ENCODE measurements around the gene SBF1. TPM values are rescaled to one million over a fixed set of nuclear protein-coding genes. Genes with fewer than 3 reads are reported as not detected.
A peak's percentile ranks its signal among the peaks of the same experiment; 100 is the strongest.

The SBF1 gene
- total and polyA plus RNA-seq, 2 of the 13 experiments (the other 11 are each of a cell fraction or from before 2014, with no cell fraction given): 31.7 to 40.9 TPM

DNA sequence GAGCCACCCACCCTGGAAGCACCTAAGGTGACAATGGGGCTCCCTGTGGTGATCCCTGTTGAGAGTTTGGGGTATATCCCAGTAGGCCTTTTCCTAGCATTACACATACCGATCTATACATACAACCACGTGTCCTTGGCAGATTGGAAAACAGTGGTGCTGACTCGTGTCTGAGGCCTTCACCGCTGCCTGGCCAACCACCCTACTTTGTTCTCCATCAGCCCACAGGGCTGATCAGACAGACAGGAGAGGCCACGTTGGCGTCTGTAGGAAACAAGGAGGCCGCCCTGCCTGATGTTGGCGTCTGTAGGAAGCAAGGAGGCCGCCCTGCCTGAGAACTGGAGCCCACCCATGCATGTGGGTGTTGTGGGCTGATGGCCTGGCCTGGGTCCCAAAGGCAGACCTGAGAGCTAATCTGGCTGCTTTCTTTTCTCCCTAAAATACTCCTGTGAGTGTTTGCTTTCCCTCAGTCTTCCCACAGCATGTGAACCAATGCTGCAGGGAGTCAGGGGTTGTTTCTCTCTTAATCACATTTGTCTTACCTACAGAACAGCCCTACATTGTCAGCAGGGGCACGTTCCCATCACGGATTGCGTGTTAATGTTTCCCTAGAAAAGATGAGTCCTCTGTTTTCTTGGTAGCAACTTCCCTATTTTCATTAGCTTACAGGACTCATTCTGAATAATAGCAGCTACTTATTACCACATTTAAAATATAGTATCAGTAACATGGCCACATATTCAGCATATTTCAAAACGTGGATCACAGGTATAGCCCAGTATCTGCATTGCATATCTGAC is 57.2 kb downstream of the SBF1 start:
- no peak for FAIRE-seq
- in situ Hi-C loops (cut with HindIII; ENCODE audit: extremely low pct_ligation_motif_present, low pct_unique_long_range_greater_than_20kb): no loop called here
- POLR2A ChIA-PET: no interaction called here
- TF ChIP-seq ARNT2 (CRISPR knock-in tag; IDR thresholded peaks at IDR 0.05; ENCODE audit: low read depth) (no peak), ZNF782 (CRISPR knock-in tag; IDR thresholded peaks at IDR 0.05; ENCODE audit: borderline replicate concordance) (no peak), KLF15 (CRISPR knock-in tag; IDR thresholded peaks at IDR 0.05; ENCODE audit: borderline replicate concordance) (no peak), HMGA1 (CRISPR knock-in tag; conservative IDR thresholded peaks at IDR 0.05) (no peak), RBM22 (optimal IDR thresholded peaks at IDR 0.05; ENCODE audit: low read length) (peak; percentile 23), NFKB2 (CRISPR knock-in tag; IDR thresholded peaks at IDR 0.05; ENCODE audit: borderline replicate concordance) (no peak), IRX3 (CRISPR knock-in tag; IDR thresholded peaks at IDR 0.05; ENCODE audit: borderline replicate concordance, low read depth) (no peak), AHR (CRISPR knock-in tag; IDR thresholded peaks at IDR 0.05) (no peak), IRF2 (CRISPR knock-in tag; IDR thresholded peaks at IDR 0.05) (no peak), ZNF790 (CRISPR knock-in tag; IDR thresholded peaks at IDR 0.05; ENCODE audit: borderline replicate concordance) (no peak), ZNF510 (CRISPR knock-in tag; IDR thresholded peaks at IDR 0.05; ENCODE audit: low read depth) (no peak), ZBTB20 (CRISPR knock-in tag; IDR thresholded peaks at IDR 0.05; ENCODE audit: borderline replicate concordance, low read depth) (no peak), ZBTB38 (CRISPR knock-in tag; IDR thresholded peaks at IDR 0.05) (0 out of 2 replicates have a peak, but pooled peaks have one; percentile 34), ZNF567 (CRISPR knock-in tag; IDR thresholded peaks at IDR 0.05; ENCODE audit: borderline replicate concordance) (no peak), RCOR2 (CRISPR knock-in tag; IDR thresholded peaks at IDR 0.05) (no peak), SATB2 (CRISPR knock-in tag; IDR thresholded peaks at IDR 0.05) (no peak), AGO2 (optimal IDR thresholded peaks at IDR 0.05; ENCODE audit: low read depth, low read length) (peak; percentile 44)
- TF ChIP-seq, protein P1, sequence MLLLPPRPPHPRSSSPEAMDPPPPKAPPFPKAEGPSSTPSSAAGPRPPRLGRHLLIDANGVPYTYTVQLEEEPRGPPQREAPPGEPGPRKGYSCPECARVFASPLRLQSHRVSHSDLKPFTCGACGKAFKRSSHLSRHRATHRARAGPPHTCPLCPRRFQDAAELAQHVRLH (CRISPR knock-in tag; IDR thresholded peaks at IDR 0.05; ENCODE audit: borderline replicate concordance, low read depth): no peak
- TF ChIP-seq, protein P2, sequence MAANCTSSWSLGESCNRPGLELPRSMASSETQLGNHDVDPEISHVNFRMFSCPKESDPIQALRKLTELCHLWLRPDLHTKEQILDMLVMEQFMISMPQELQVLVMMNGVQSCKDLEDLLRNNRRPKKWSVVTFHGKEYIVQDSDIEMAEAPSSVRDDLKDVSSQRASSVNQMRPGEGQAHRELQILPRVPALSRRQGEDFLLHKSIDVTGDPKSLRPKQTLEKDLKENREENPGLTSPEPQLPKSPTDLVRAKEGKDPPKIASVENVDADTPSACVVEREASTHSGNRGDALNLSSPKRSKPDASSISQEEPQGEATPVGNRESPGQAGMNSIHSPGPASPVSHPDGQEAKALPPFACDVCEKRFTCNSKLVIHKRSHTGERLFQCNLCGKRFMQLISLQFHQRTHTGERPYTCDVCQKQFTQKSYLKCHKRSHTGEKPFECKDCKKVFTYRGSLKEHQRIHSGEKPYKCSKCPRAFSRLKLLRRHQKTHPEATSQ (CRISPR knock-in tag; IDR thresholded peaks at IDR 0.05; ENCODE audit: borderline replicate concordance): no peak
- TF ChIP-seq, protein P3, sequence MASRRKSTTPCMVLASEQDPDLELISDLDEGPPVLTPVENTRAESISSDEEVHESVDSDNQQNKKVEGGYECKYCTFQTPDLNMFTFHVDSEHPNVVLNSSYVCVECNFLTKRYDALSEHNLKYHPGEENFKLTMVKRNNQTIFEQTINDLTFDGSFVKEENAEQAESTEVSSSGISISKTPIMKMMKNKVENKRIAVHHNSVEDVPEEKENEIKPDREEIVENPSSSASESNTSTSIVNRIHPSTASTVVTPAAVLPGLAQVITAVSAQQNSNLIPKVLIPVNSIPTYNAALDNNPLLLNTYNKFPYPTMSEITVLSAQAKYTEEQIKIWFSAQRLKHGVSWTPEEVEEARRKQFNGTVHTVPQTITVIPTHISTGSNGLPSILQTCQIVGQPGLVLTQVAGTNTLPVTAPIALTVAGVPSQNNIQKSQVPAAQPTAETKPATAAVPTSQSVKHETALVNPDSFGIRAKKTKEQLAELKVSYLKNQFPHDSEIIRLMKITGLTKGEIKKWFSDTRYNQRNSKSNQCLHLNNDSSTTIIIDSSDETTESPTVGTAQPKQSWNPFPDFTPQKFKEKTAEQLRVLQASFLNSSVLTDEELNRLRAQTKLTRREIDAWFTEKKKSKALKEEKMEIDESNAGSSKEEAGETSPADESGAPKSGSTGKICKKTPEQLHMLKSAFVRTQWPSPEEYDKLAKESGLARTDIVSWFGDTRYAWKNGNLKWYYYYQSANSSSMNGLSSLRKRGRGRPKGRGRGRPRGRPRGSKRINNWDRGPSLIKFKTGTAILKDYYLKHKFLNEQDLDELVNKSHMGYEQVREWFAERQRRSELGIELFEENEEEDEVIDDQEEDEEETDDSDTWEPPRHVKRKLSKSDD (CRISPR knock-in tag; IDR thresholded peaks at IDR 0.05; ENCODE audit: low read depth): no peak

More for the DNA sequence above, 57.2 kb downstream of the SBF1 start:
- H2AFZ ChIP-seq (ENCODE audit: low read length): no peak overlapping the region
- no peaks in the 10 kb centered on the region for H4K20me1 ChIP-seq (ENCODE audit: insufficient read depth, low read length)
- H3K9ac ChIP-seq (ENCODE audit: insufficient read depth, low read depth, low read length): no peak overlapping the region
- peaks cover 60 to 82% of the 10 kb centered on the region in 2 experiments for H3K36me3 ChIP-seq (replicated peaks in 1 of 2; ENCODE audit: control insufficient read depth in 1 of 2, insufficient read depth in 2 of 2, low read length in 2 of 2)
- H3K27me3 ChIP-seq (ENCODE audit: control insufficient read depth in 1 of 2, insufficient read depth in 2 of 2, low read length in 2 of 2): no peaks in the 10 kb centered on the region
- H3K4me2 ChIP-seq (ENCODE audit: low read depth, low read length): no peak overlapping the region
- no peak overlapping the region for H3K27ac ChIP-seq (ENCODE audit: extremely low read length, insufficient read depth, low read length)
- no peaks in the 10 kb centered on the region for H3K9me3 ChIP-seq (ENCODE audit: low read length)
- no peak for DNase-seq (ENCODE audit: low spot score)
- intact Hi-C loops (cut with micrococcal nuclease; ENCODE audit: unreplicated experiment): no loop called here
- no peaks in the 10 kb centered on the region for H3K4me1 ChIP-seq (ENCODE audit: insufficient read depth, low read length)
- no peaks in the 10 kb centered on the region for H3K79me2 ChIP-seq (ENCODE audit: insufficient read depth, low read length)
- WGBS (ENCODE audit: low lambda C conversion rate): 96% methylated on average over 10 of the region's 13 CpGs
- ATAC-seq: no peak
- H3K4me3 ChIP-seq (replicated peaks in 1 of 3; ENCODE audit: insufficient read depth in 1 of 3, low read depth in 2 of 3, low read length in 3 of 3): no peak overlapping the region
- BruUV-seq (replicated peaks): no TSS peak
- CTCF ChIA-PET (ENCODE audit: low intra/inter-chr PET ratio, low total read pairs): no interaction called here

Data from HepG2 (cell line).